HL-60 (cell line): ENCODE results near the gene ROCK2.

Source experiments
- GABPA ChIP-seq: IDR thresholded peaks from 2 replicates; pipeline ENCODE4 v1.6.1; 2012; ENCODE audit warnings: low read depth
- TF ChIP-seq, protein P1 (sequence below): IDR thresholded peaks from one replicate; pipeline ENCODE4 v1.5.1; 2011; ENCODE audit warnings: low read length, control low read depth, inconsistent platforms; ENCODE audit not compliant: insufficient read depth

DNA sequence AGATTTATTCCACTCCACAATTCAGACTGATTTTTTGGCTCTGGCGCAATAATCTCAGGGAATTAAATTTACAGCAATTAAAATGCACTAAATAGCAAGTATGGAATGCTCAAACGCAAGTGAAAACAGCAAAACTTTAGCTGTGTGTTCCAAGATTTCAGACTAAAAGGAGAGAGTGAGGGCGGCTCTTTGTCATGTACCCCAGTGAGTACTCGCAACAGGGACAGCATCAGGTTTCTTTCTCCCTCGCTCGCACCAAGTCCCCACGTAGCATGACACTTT is 1.1 kb downstream of the ROCK2 start:
- no peak for TF ChIP-seq GABPA
- TF ChIP-seq, protein P1, sequence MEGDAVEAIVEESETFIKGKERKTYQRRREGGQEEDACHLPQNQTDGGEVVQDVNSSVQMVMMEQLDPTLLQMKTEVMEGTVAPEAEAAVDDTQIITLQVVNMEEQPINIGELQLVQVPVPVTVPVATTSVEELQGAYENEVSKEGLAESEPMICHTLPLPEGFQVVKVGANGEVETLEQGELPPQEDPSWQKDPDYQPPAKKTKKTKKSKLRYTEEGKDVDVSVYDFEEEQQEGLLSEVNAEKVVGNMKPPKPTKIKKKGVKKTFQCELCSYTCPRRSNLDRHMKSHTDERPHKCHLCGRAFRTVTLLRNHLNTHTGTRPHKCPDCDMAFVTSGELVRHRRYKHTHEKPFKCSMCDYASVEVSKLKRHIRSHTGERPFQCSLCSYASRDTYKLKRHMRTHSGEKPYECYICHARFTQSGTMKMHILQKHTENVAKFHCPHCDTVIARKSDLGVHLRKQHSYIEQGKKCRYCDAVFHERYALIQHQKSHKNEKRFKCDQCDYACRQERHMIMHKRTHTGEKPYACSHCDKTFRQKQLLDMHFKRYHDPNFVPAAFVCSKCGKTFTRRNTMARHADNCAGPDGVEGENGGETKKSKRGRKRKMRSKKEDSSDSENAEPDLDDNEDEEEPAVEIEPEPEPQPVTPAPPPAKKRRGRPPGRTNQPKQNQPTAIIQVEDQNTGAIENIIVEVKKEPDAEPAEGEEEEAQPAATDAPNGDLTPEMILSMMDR: no peak
